PC-3 (cell line): ENCODE results near the gene SCN4B.
"Not testable (repeated sequence)": the region's sequence is repeated elsewhere in the genome, so short reads cannot be mapped to it uniquely, and the experiment has no call there.

ENCODE experiments used
- CTCF ChIP-seq: fragments of 300-600 bp; sonication (generic); conservative IDR thresholded peaks from 2 replicates; pipeline ENCODE4 v1.5.1; 2017; ENCODE audit warnings: antibody characterized with exemption, low read depth, mild to moderate bottlenecking, low read length
- EZH2phosphoT487 ChIP-seq: fragments of 300-600 bp; sonication (generic); IDR thresholded peaks from 2 replicates; pipeline ENCODE4 v1.6.1; 2018; ENCODE audit warnings: mild to moderate bottlenecking, antibody characterized with exemption, low read length, borderline replicate concordance

GRCh38 chr11:118183691-118184090 is 31.1 kb upstream of the SCN4B start:
- not testable (repeated sequence) for TF ChIP-seq CTCF, EZH2phosphoT487
